SHP77 (cell line): ENCODE results near the gene NRG4.
"Not testable (repeated sequence)": the region's sequence is repeated elsewhere in the genome, so short reads cannot be mapped to it uniquely, and the experiment has no call there.

Experiments
- DNase-seq, 2 experiments: peaks; one replicate each; lab custom pipeline; 2025; lab: John Stamatoyannopoulos, UW

Gene NRG4

GRCh38 chr15:75927601-75928000 is 84.6 kb downstream of the NRG4 start:
- DNase-seq, result no peak

- no peak for DNase-seq
Observed at GRCh38 chr15:75926931-75927330, 85.3 kb downstream of the NRG4 start.

DNA sequence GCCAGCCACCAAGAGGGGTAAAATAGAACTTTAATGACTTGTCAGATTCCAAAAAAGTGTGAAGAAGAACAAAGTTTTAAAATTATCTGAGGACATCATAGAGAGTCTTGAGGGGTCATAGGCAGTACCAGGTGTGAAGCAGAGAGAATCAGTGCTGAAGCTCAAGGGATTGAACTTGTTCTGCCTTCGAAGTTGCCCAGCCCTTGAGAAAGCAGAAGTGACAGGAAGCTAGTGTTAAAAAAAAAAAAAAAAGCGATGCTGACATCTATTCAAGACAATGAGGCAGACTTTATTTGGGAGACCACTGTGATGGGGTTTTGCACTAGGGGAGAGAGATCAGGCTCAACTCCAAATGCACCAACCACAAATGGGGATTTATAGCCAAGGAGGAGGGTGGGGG is 86.8 kb downstream of the NRG4 start:
- no peak for DNase-seq

DNA sequence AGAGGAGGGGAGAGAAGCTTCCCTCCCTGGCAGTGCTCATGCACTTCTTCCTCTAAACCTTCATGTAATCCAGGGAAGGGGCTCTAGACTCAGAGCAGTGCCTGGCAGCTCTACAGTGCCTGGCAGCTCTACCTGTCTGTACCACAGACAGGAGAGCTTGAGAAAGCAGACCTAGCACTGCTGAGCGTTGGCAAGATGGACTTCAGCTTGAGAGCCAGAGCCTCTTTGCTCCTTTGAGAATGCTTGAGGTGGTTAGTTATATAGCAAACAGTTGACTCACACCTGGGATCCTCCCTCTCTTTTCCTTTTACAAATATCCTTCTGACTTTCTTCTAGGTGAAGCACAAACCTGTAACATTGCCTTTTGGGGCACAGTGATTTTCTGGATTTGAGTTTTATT is 87.6 kb downstream of the NRG4 start:
- no peak for DNase-seq

DNA sequence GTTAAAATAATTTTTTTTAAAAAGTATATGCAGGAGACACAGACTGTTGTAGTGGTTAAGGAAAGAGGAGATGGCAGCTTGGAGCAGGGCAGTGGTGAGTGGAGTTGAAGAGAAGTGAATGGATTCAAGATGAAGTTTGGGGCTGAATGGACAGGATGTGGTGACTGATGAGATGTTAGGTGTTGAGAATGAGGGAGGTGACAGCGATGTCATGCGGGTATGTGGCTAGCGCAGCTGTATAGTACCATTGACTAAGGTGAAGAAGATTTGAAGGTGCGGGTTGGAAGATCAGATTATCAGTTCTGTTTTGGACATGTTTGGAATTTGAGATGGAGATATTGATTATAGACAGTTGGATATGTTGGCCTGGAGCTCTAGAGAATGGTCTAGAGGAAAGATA is 88.5 kb downstream of the NRG4 start:
- DNase-seq, result no peak

DNA sequence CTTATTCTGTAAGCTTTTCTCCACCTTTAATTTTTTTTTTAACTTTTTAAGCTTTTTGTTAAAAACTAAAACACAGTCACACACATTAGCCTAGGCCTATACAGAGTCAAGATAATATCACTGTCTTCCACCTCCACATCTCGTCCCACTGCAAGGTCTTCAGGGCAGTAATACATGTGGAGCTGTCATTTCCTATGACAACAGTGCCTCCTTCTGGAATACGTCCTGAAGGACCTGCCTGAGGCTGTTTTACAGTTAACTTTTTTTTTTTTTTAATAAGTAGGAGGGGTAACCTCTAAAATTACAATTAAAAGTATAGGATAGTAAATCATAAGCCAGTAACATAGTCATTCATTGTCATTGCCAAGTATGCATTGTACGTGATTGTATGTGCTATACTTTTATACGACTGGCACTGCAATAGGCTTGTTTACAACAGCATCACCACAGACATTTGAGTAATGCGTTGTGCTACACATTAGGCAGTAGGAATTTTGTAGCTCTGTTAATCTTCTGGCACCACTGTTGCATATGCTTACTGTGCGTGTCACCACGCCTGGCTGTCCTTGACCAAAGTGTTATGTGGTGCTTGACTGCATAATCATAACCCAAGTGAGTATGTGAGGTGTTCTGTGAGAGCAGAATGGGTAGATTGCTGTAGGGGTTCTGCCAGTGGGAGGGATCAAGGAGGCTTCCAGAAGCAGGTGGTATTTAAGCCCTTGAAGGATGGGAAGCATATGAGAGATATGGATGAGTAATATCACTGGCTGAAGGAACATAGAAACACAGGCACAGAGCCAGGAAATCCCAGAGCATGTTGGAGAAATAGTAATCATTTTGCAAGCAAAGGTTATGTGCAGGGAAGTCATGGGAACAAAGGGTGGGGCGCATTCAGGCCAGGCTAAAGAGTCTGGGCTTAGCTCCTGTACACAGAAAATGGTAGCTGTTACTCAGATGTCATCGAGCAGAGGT is 90.2 kb downstream of the NRG4 start:
- DNase-seq, result peak; percentile 36 to 38

GRCh38 chr15:75920079-75920478 is 92.1 kb downstream of the NRG4 start:
- DNase-seq, result no peak

GRCh38 chr15:75918135-75918534 is 94.1 kb downstream of the NRG4 start:
- DNase-seq, result no peak

- DNase-seq, result no peak
Observed at GRCh38 chr15:75916978-75917377, 95.2 kb downstream of the NRG4 start.

- DNase-seq, result not testable (repeated sequence)
Observed at GRCh38 chr15:75910355-75910754, 101.9 kb downstream of the NRG4 start.

DNA sequence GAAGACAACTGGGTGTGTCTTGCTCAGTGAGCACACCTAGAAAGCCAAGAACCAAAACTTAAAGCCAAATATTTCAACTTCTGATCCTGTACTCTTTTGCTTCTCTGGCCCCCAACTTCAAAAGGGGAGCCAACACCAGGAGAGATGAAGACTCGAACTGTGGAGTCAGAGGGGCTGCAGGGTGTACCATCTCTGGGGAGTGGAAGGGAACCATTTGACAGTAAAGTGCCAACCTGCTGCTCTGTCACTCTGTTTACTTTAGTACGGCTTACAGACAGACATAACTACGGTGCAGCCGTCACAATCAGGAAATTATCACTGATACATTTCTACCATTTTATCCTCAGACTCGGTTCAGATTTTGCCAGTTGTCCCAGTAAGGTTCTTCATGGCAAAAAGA is 107.0 kb downstream of the NRG4 start:
- no peak for DNase-seq

- peak; percentile 84 to 86 for DNase-seq
Observed at GRCh38 chr15:75903331-75904239, 108.6 kb downstream of the NRG4 start, which contains the start of gene FBXO22. Gene FBXO22, plus strand, starts transcription at chr15:75903878. Its CDS starts 86 bp downstream, at chr15:75903964.

DNA sequence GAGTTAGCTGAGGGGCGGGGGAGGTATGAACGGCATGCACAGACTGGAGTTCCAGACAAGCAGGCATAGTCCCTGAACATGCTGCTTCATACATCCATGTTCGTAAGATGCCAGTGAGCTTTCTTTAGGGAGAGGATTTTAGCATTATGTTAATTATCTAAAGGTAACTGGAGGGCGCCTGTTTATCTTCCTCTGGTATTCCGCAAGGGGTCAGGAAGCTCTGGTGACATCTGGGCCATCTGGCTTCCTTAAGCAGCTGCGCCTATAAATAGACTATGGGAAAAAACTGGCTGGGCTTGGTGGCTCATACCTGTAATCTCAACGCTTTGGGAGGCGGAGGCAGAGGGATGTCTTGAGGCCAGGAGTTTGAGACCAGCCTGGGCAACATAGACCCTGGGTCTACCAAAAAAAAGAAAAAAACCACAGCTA is 110.1 kb downstream of the NRG4 start:
- peak; percentile 60 to 66 for DNase-seq

DNA sequence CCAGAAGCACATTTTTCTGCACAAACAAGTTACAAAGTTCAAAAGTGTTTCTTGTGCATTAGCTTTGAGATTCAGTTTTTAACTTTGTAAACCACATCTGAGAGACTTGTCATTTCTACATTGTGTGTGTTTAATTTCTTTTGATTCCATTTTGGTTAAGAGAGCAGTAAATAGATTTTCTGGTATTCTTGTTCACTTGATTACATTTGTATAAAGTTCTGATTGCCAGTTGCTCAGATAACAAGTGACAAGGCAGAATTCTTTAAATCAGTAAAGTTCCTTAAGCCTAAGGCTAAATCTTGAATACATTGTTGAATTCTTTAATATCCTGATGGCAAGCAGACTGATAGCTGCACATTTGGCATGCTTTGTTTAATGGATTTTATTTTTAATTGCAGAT is 111.6 kb downstream of the NRG4 start:
- no peak for DNase-seq

DNA sequence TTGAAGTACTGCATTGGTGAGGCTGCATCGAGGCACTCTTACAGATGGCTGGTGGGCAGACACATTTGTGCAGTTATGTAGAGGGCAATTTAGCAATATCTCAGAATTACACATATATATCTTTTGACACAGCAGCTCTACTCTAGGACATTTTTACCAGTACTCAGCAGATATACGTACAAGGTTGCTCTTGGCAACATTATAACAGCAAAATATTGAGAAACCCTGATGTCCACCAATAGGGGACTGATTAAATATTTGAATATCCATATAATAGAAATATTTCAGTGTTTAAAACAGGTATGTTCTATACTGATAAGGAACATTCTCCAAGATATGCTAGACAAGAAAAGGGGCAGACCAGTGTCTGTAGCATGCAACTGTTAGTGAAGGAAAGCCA is 116.5 kb downstream of the NRG4 start:
- DNase-seq, result no peak

GRCh38 chr15:75891895-75892294 is 120.3 kb downstream of the NRG4 start:
- no peak for DNase-seq
